HG03558 (cell line): ENCODE results near the gene ATXN7L1.

Experiments used
- ATAC-seq: cut with Tn5 transposase; IDR thresholded peaks from one replicate; pipeline ENCODE4 v1.9.1; 2021; ENCODE audit warnings: moderate number of reproducible peaks; ENCODE audit not compliant: unreplicated experiment; ENCODE audit errors: extremely low read depth

ATXN7L1 gene

DNA sequence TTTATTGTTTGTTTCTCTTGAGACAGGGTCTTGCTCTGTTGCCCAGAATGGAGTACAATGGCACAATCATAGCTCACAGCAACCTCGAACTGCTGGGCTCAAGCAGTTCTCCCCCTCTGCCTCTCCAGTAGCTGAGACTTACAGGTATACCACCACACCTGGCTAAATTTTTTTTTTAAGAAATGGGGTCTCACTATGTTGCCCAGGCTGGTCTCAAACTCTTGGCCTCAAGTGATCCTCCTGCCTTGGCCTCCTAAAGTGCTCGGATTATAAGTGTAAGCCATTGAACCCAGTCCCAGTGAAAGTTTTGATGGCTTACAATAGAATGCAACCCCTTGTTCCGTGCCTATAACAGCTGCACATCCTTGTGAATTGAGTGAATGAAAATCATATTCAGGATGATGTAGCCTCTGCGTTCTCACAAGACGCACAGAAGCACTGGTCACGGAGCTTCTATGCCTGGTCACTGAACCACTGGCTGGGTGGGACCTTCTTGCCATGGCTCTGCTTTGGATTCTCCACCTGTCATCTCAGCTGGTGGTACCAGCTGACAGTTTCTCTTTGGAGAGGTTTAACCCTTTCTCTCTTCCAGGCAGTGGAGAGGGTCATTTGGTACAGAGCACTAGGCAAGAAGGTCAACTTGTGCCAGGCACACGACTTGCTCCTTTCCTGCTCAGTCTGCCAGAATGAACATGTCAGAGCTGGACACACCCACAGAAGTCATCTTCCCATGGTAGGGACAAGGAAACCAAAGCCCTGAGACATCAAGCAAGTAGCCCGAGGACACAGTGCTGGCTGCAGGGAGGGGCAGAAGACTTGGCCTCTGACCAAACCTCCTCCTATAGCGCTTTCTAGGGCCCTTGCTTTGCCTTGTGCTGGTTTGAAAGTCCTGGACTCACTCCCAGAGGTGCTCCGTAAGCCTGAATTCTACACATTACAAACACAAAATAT, 89.6 kb downstream of the ATXN7L1 start:
- no peak for ATAC-seq

DNA sequence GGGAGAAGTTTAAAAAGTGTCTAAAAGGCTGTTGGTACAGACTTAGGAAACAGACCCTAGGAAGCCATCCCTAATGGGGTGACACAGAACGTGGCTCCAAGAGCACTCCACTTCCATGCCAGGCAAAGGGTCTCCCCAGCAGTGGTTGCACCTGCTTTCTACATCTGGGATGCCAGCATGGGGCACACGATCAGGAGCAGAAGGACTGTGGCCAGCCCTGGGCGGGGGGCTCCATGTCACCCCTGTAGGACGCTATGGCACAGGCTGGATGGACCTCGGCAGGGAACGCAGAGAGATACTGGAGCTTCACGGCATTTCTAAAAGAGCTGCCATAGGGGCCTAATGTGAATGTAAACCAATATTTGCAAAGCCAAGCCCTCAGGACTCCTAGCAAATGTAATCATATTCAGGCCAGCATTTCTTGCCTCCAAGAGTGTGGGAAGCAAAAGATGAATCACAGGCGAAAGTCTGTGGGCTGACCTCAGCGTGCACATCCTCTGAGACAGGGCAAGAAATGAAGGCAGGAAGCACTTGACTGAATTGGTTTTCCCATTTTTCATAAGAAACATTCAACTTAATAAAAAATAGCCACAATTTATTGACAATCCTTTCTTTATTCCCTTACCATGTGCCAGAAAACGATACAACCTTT, 93.9 kb downstream of the ATXN7L1 start:
- ATAC-seq = no peak

DNA sequence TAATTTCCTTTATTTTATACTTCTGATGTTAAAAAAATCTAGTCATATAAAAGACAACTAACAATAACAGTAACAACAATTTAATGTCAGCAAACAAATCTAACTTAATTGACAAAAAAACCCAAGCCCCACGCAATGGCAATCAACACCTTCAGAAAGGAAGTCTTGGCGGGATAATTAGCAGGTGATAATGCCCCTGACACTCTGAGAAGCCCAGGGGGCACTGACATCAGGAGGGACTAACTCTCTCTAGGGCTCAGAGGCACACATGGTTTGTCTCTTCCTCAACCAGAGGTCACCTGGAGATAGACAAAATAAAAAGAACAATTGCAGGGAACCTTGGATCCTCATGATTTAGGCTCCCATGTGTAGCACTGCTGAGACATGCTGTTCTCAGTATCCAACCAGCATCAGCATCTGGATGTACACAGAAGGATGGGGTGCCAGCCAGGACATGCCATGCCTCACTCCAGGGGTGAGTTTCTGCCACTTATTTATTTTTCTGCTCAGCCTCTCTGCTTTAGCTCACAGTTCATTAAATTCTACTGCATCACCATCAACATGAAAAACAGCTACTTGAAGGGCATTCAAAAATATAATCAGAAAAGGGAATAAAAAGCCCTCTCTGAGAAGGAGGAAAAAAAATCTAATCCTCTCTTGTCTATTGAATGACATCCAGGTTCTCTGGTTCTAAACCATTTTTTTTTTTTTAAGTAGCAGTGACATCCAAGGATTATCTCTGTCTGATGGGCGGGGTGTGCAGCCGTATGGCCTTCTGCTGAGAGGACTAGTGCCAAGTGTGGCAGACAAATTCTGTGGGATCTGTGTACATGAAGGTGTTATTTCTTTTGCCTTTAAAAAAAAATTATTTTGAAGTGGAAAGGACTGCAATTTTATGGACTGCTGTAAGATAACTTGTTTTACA, 96.3 kb downstream of the ATXN7L1 start:
- no peak for ATAC-seq

- no peak for ATAC-seq
Observed at GRCh38 chr7:105778956-105779355, 97.4 kb downstream of the ATXN7L1 start.

- ATAC-seq = no peak
Observed at GRCh38 chr7:105776986-105777910, 99.2 kb downstream of the ATXN7L1 start.

GRCh38 chr7:105776068-105776790, 100.2 kb downstream of the ATXN7L1 start:
- ATAC-seq = no peak

GRCh38 chr7:105775580-105775979, 100.8 kb downstream of the ATXN7L1 start:
- ATAC-seq = no peak

GRCh38 chr7:105773030-105773460, 103.4 kb downstream of the ATXN7L1 start:
- no peak for ATAC-seq

GRCh38 chr7:105769901-105770628, 106.3 kb downstream of the ATXN7L1 start:
- ATAC-seq = no peak

GRCh38 chr7:105768898-105769507, 107.4 kb downstream of the ATXN7L1 start:
- no peak for ATAC-seq

- no peak for ATAC-seq
Observed at GRCh38 chr7:105768117-105768516, 108.3 kb downstream of the ATXN7L1 start.

GRCh38 chr7:105766421-105767073, 109.9 kb downstream of the ATXN7L1 start:
- no peak for ATAC-seq

GRCh38 chr7:105765846-105766245, 110.6 kb downstream of the ATXN7L1 start:
- ATAC-seq = no peak

- no peak for ATAC-seq
Observed at GRCh38 chr7:105764506-105764905, 111.9 kb downstream of the ATXN7L1 start.

DNA sequence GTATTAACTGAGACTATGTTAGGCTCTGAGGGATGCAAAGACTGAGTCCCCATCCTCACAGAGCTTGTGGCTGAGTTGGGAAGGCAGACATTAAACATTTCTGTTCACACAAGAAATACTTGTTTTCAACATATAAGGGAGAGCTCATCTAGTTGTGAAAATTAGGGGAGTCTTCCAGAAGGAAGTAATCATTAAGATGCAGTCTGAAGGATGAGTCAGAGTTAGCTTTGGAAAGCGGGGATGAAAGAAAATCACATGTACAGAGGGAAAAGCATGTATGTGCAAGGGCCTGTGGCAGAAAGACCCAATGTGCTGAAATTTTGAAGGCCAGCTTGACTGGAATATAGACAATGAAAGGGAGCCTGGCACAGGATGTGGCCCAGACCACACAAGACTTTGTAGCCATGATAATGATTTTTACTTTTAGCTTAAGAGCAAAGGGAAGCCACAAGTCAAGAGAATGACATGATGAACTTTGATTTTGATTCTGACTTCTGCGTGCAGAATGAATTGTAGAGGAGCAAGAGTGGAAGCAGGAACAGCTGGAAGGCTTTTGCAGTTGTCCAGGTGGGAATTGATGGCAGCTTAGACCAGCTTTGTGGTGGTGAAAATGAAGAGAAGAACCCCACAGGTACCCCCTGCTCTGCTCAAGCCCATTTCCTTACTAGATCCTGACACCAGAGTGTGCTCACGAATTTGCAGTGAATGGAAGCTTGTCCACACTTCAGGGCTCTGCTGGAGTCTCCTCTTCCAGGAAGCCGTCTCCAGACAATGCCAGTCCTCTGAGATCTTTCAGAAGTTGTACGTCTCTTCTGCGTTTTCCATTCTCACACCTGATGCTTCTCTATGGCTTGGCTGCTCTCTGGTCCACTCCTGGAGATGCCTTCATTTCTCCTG, 115.6 kb downstream of the ATXN7L1 start:
- ATAC-seq = no peak
